Body of pancreas (tissue), 4 donors: ENCODE measurements around the gene VAX1. TPM values are rescaled to one million over a fixed set of nuclear protein-coding genes. Genes with fewer than 3 reads are reported as not detected.

Experiments used
- ATAC-seq: fragments of 150-250 bp; one replicate; pipeline ENCODE4 v1.9.1; 2016
- DNase-seq, 4 donors: peaks; one replicate each; pipeline ENCODE4 v3.0.0-alpha.2; 2019
- H3K27ac ChIP-seq, 4 donors: fragments of 200-600 bp; sonication (generic); 1 replicate in 3 of 4; 2 replicates in 1 of 4; pipeline versions ENCODE4 v1.5.1 to v1.6.1; 2016 to 2019; ENCODE audit warnings: mild to moderate bottlenecking in 1 of 4, mixed read lengths in 1 of 4, moderate library complexity in 1 of 4
- H3K27me3 ChIP-seq, 2 donors: fragments of 200-600 bp; sonication (generic); one replicate each; pipeline ENCODE4 v1.6.0; 2016; ENCODE audit warnings: mild to moderate bottlenecking in 1 of 2
- H3K36me3 ChIP-seq, 2 donors: fragments of 200-600 bp; sonication (generic); replicated peaks in 1 of 2; 2 replicates each; pipeline ENCODE4 v1.5.1; 2016; ENCODE audit warnings: low read depth in 2 of 2; ENCODE audit not compliant: insufficient read depth in 1 of 2
- H3K4me1 ChIP-seq: fragments of 200-600 bp; sonication (generic); one replicate; pipeline ENCODE4 v1.6.0; 2016
- H3K4me3 ChIP-seq, 2 donors: fragments of 200-600 bp; sonication (generic); 1 replicate in 1 of 2; 2 replicates in 1 of 2; pipeline ENCODE4 v1.5.1; 2016 to 2019
- H3K9me3 ChIP-seq, 3 donors: fragments of 200-600 bp; sonication (generic); 1 replicate in 2 of 3; 2 replicates in 1 of 3; pipeline ENCODE4 v1.5.1; 2016
- POLR2A ChIP-seq, 3 donors: fragments of 450-650 bp; IDR thresholded peaks; one replicate each; pipeline ENCODE4 v1.6.1; 2016; ENCODE audit warnings: antibody characterized with exemption in 3 of 3, mild to moderate bottlenecking in 2 of 3
- WGBS, 2 donors: methylation state at CpG; one replicate each; pipeline ENCODE4 v1.1.5; 2017; 5-methylcytosine and 5-hydroxymethylcytosine counted together
- intact Hi-C: fragments of 100-400 bp; cut with DNase I; formaldehyde crosslinking; loops from one replicate; pipeline ENCODE4 v1.15.1; 2023
- total RNA-seq, 2 donors: library from RNA; depleted of rRNA; stranded (reverse); fragments of >200 nt; gene quantifications; one replicate each; pipeline ENCODE4 v1.1.0, GENCODE V29; 2016
- TF ChIP-seq, protein P1 (sequence below), 7 experiments: fragments of 450-650 bp in 4 of 7; fragments of 200-600 bp in 3 of 7; sonication (generic) in 3 of 7; IDR thresholded peaks; one replicate each; pipeline ENCODE4 v1.5.1; 2016 to 2019; ENCODE audit warnings: antibody characterized with exemption in 7 of 7

VAX1 gene
- total RNA-seq, 2 donors from 2014 or later, result not detected

DNA sequence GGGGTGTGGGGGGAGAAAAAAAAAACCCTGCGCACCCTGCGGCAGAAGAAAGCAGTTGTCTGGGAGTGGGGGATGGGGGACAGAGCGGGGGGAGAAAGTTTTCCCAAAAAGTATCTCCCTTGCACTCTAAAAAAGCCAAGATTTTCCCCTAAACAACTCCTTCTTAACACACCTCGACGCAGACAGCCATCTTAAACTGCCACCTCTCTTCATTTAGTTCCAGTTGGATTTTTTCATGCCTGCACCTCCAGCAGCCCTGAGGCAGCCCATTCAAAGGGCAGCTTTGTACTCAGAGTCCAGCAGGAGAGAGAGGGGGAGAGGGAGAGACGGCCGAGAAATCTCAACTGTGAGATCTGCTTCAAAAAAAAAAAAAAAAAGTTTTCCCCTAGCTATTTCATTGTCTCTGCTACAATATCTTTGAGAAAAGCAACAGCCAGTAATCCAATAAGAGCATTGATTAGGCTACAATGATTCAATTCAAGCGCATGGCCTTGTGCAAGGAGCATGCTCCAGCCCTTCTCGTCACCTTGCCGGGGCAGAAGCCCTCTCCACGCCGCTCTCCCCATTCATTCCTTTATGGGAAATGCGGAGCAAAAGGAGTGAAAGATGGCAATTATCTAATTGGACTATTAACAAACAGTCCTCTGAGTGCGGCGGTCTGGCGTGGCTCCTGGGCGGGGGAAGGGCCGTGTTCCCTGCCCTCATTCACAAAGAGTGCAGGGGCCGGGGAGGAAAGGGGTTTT is 939 bp upstream of the VAX1 start:
- Histone ChIP-seq H3K4me3 (no peak overlapping the region), H3K27ac (no peak overlapping the region), H3K4me1 (peaks cover 34% of the 10 kb centered on the region), H3K9me3 (no peaks in the 10 kb centered on the region), H3K36me3 (no peaks in the 10 kb centered on the region), H3K27me3 (peaks cover 3 to 50% of the 10 kb centered on the region in 2 donors)
- WGBS, 2 donors, result 10 to 15% methylated on average over 18 to 19 of the region's 19 CpGs
- DNase-seq (no peak), ATAC-seq (no peak)
- no peak for TF ChIP-seq POLR2A (IDR thresholded peaks at IDR 0.05)
- TF ChIP-seq, protein P1, sequence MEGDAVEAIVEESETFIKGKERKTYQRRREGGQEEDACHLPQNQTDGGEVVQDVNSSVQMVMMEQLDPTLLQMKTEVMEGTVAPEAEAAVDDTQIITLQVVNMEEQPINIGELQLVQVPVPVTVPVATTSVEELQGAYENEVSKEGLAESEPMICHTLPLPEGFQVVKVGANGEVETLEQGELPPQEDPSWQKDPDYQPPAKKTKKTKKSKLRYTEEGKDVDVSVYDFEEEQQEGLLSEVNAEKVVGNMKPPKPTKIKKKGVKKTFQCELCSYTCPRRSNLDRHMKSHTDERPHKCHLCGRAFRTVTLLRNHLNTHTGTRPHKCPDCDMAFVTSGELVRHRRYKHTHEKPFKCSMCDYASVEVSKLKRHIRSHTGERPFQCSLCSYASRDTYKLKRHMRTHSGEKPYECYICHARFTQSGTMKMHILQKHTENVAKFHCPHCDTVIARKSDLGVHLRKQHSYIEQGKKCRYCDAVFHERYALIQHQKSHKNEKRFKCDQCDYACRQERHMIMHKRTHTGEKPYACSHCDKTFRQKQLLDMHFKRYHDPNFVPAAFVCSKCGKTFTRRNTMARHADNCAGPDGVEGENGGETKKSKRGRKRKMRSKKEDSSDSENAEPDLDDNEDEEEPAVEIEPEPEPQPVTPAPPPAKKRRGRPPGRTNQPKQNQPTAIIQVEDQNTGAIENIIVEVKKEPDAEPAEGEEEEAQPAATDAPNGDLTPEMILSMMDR (IDR thresholded peaks at IDR 0.05), result no peak
- intact Hi-C loops, result no loop called here

GRCh38 chr10:117137031-117137910 is 799 bp downstream of the VAX1 start:
- Histone ChIP-seq H3K27me3 (peaks cover 3 to 65% of the 10 kb centered on the region in 2 donors), H3K4me1 (peaks cover 49% of the 10 kb centered on the region), H3K36me3 (no peaks in the 10 kb centered on the region), H3K9me3 (no peaks in the 10 kb centered on the region), H3K27ac (no peak overlapping the region), H3K4me3 (peak overlapping the region; percentile 5 to 22)
- peak; percentile 16 for ATAC-seq
- TF ChIP-seq POLR2A (IDR thresholded peaks at IDR 0.05), result no peak
- TF ChIP-seq, protein P1 (IDR thresholded peaks at IDR 0.05), result no peak
- DNase-seq, result peak in 1 of 4 donors; percentile 22
- WGBS, 2 donors, result 2% methylated on average over 93 of the region's 98 CpGs; no CpG with 5 or more reads in 1 of the 2 donors
- intact Hi-C loops, result no loop called here

DNA sequence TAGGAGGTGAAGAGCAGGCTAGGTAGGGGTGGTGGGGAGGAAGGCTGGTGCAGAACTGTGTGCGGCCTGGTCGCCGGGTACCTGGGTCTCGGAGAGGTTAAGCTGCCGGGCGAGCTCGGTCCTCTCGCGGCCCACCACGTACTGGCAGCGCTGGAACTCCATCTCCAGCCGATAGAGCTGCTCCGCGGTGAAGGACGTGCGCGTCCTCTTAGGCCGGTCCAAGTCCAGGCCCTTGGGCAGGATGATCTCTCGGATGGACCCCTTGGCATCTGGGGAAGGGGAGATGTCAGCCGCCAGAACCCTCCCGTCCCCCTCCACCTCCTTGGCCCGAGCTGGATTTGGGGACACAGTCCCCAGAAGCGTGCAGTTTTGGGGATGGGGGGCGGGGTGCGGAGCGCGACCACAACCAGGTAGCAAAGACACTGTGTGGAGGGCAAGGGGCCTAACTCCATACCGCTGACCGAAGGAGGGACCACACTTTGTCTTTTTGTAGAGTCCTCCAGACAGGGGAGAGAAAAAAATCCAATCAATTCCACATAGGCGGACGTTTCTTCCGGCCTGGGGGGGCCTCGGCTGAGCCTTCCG is 1.6 kb downstream of the VAX1 start:
- DNase-seq, result no peak

DNA sequence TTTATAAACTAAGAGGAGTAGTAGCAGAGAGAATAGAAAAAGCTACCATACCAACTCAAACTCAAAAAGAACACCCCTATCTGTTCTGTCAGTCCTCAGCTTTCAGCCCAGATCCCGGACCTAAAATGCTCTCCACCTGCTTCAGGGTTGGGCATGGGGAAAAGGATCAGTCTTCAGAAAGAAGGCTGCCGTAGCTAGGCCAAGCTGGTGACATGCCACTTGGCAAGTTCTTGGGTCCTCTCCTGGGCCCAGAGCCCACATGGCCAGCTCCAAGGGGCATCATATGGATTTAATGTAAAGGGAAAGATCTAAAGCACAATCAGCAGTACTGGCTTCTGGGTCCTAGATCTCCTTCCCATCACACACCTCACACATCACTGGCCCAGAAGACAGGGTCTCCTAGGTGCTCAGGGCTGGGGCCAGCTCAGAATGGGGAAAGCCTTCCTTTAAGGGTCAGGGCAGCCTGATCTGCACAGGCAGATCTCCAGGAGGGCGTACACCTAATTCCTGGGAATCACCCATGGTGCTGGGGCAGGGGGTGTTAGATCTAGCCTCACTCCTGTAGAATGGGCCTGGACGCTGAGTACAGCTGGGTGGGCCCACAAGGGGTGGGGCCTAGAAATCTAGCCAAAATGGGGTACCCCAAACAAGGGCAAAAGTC is 2.5 kb downstream of the VAX1 start:
- no peaks in the 10 kb centered on the region for H3K9me3 ChIP-seq
- intact Hi-C loops, result no loop called here
- peaks cover 59% of the 10 kb centered on the region for H3K4me1 ChIP-seq
- no peak for TF ChIP-seq POLR2A (IDR thresholded peaks at IDR 0.05)
- TF ChIP-seq, protein P1 (IDR thresholded peaks at IDR 0.05), result no peak
- H3K4me3 ChIP-seq, result no peak overlapping the region
- no peak overlapping the region for H3K27ac ChIP-seq
- no peak for ATAC-seq
- WGBS, 2 donors, result 89 to 98% methylated on average over 4 of the region's 4 CpGs
- no peak for DNase-seq
- peaks cover 3 to 76% of the 10 kb centered on the region in 2 donors for H3K27me3 ChIP-seq
- H3K36me3 ChIP-seq, result no peaks in the 10 kb centered on the region

More for the DNA sequence above, 1.6 kb downstream of the VAX1 start:
- Histone ChIP-seq H3K9me3 (no peaks in the 10 kb centered on the region), H3K27me3 (peaks cover 3 to 69% of the 10 kb centered on the region in 2 donors), H3K4me3 (no peak overlapping the region), H3K27ac (no peak overlapping the region), H3K4me1 (peaks cover 56% of the 10 kb centered on the region), H3K36me3 (no peaks in the 10 kb centered on the region)
- WGBS, 2 donors, result 32 to 42% methylated on average over 6 to 34 of the region's 34 CpGs
- intact Hi-C loops, result no loop called here
- no peak for ATAC-seq
- TF ChIP-seq, protein P1 (IDR thresholded peaks at IDR 0.05), result no peak
- no peak for TF ChIP-seq POLR2A (IDR thresholded peaks at IDR 0.05)
